IPS-18c (cell line): ENCODE measurements around the gene KCTD12.

Experiments used
- H3K4me3 ChIP-seq: 2 replicates; pipeline ENCODE4 v1.7.0; 2013; ENCODE audit warnings: low read depth, mild to moderate bottlenecking, low read length, moderate library complexity; ENCODE audit not compliant: insufficient read depth
- H3K9me3 ChIP-seq: one replicate; pipeline ENCODE4 v1.6.1; 2013; ENCODE audit warnings: mild to moderate bottlenecking, low read length, moderate library complexity; ENCODE audit not compliant: control insufficient read depth, insufficient read depth

The KCTD12 gene

DNA sequence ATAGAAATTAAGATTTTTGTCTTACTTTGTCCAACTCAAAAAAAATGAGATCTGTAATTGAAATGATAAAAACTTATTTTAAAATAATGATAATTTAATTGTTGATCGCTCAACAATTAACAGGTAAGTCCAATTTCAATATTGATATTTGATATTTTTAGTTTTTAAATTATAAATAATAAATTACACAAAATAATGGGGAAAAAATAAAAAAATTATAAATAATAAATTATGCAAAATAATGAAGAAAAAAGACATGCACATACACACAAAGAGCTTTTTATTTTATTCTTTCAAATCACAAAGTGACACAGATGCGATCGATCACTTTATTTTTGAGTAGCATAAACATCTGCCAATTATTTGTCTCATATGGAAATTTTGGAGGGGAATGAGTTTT is 40.8 kb downstream of the KCTD12 start:
- no peaks in the 10 kb centered on the region for H3K9me3 ChIP-seq
- no peak overlapping the region for H3K4me3 ChIP-seq

GRCh38 chr13:76837801-76838200 is 48.4 kb downstream of the KCTD12 start:
- Histone ChIP-seq H3K9me3 (no peaks in the 10 kb centered on the region), H3K4me3 (no peak overlapping the region)

DNA sequence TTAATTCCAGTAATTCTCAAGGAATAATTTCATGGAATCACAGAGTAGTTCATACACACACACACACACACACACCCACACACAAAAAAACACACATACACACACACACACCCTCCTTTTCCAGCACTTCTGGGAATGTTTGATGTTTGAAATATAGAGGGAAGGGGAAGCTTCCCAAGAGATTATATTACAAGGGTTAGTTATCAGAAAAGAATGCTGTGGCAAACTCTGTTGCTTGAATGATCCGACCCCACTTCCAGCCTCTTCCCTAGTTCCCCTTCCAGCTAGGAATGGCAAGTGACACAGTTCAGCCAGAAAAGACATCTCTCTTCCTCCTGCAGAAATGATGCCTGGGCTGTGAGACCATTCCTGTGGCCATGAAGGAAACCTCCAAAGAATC is 49.9 kb downstream of the KCTD12 start:
- no peaks in the 10 kb centered on the region for H3K9me3 ChIP-seq
- no peak overlapping the region for H3K4me3 ChIP-seq

GRCh38 chr13:76833441-76833954 is 52.7 kb downstream of the KCTD12 start:
- Histone ChIP-seq H3K9me3 (no peaks in the 10 kb centered on the region), H3K4me3 (no peak overlapping the region)

DNA sequence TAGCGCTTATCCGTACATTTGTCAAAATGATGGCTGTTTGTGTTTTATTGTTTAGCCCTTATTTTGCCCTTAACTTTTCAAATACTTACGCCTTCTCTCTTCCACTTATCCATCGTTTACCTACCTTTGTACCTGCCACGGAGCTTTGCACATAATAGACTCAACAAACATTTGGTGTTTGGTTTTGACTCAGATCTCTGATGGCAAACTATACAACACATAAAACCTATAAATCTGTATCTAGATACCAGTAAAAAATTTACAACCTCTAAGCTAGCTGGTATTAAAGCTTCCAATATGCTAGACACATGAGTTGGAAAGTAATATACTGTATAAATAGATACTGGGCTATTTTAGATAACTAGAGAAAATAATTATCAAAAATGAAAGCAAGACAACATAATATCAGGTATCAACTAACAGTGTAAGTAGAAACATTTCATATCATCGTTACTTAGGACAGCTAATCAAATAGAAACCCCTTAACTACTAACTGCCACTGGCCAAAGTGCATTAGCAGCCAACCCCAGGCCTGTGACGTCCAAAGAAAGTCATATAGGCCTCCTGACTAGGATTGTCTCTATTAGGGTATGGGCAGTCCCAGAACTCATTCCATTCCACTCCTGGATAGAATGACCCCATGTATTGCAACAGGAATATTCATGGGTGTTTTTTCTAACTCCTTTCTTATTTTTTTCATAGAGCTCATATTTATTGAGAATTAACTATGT is 53.8 kb downstream of the KCTD12 start:
- H3K9me3 ChIP-seq, result no peaks in the 10 kb centered on the region
- no peak overlapping the region for H3K4me3 ChIP-seq

GRCh38 chr13:76830805-76831204 is 55.4 kb downstream of the KCTD12 start:
- Histone ChIP-seq H3K4me3 (no peak overlapping the region), H3K9me3 (no peaks in the 10 kb centered on the region)
